HG03196 (cell line): ENCODE data around the gene CCL23.
"Not testable (repeated sequence)": the region's sequence is repeated elsewhere in the genome, so short reads cannot be mapped to it uniquely, and the experiment has no call there.

Experiments used
- ATAC-seq: cut with Tn5 transposase; IDR thresholded peaks from one replicate; pipeline ENCODE4 v1.9.1; 2021; ENCODE audit not compliant: unreplicated experiment

CCL23 gene

DNA sequence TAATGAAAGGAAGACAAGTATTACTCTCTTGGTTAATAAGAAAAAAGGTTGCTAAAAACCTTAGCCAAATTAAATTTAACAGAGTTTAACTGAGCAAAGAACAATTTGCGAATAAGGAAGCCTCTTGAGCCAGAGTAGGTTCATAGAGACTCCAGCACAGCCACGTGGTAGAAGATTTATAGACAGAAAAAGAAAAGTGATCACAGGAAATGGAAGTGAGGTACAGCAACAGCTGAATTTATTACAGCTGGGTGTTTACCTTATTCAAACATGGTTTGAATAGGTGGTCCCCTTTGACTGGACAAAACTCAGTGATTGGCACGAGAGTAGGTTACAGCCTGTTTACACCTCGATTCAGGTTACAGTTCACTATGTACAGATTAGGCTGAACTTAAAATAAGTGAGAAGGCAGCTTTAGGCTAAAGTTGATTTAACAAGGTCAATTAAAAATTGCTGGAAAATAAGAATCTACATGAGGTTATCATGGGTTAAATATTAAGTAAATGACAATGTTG, 13.1 kb downstream of the CCL23 start:
- no peak for ATAC-seq

DNA sequence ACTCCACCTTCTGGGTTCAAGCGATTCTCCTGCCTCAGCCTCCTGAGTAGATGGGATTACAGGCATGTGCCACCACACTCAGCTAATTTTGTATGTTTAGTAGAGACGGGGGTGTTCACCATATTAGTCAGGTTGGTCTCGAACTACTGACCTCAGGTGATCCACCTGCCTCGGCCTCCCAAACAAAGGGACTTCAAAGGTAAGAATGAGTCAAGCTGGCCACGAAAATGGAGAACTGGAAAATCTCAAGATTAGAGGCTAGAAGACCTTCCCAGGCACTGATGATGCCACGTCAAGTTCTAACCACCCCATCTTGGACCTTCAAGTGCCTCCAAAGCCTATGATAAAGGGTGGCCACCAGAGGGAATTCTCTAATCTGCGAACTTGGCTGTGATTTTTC, 15.1 kb downstream of the CCL23 start:
- no peak for ATAC-seq

DNA sequence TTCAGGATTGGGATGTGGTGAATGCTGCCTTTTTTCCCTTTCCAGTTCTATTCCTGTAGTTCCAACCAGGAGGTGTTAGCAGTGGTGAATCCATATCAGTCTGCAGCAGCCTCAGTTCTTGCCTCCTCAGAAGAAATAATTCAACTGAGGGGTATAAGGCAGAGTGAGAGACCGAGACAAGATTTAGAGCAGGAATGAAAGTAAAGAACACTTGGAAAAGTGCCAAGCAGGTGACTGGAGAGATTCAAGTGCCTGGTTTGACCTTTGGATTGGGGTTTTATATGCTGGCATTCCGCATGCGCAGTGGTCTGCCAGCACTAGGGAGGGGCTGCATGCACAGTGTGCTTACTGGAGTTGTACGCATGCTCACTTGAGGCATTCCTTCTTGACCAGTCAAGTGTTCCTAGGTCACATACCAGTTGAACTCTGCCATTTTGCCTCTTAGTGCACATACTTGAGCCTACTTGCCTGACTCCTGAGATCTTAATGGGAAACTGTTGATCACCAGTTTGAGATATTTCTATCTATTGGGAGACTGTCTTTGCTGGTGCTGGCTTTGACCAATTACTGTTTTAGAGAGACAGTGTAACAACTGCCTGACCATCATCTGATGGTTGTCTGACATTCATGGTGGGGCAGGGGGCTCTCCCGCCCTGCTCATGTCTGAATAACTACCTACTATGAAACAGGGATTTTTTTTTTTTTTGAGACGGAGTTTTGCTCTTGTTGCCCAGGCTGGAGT, 15.7 kb downstream of the CCL23 start:
- ATAC-seq, result no peak

DNA sequence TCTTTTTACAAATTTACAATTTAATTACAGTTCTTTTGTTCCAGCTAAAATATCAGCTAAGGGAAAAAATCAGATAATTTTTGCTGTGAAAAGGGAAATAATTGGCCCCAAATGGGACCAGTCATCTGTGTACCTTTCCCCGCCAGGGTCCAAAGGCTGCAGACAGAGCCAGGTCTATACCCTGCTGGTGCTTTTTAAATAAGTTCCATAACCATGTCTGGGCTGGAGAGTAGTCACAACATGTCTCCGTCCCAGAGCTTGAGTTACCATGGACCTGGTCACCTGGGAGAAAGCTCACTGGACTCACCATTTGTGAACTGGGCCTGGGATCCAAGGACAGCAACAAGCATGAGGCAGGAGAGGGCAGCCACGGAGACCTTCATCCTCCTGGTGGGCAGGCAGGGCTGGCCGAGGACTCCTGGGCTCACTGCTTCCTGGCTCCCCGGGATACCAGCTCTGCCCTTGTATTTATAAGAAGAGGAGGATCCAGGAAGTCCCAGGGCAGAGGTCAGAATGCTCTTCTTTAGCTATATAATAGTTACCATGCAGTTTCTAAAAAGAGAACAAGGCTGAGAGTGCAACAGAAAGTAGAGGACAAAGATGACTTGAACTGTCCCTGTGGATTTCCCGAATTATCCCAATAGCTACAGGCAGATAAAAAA, 16.5 kb downstream of the CCL23 start, which contains the start of gene CCL15:
Gene CCL15 (minus strand): TSS at position 444 of the 662 bp plus-strand sequence. CDS start 61 bp downstream, at position 383.
- ATAC-seq, result no peak

DNA sequence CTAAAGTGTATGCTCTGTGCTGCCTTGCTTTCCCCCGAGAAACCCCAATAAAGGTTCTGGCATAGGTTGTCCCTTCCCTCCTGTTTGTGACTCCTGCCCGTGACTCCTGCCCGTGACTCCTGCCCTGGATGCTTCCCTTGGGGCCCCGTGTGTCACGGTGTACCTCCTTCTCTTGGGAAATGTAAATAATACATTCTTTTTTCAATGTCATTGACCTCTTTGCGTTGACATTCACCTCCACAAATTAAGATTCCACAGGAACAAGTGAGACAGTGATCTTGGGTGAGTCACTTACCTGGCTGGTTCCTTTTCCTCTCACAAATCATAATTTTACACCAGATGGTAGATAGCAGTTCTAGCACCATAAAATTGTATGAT, 17.1 kb downstream of the CCL23 start:
- no peak for ATAC-seq

DNA sequence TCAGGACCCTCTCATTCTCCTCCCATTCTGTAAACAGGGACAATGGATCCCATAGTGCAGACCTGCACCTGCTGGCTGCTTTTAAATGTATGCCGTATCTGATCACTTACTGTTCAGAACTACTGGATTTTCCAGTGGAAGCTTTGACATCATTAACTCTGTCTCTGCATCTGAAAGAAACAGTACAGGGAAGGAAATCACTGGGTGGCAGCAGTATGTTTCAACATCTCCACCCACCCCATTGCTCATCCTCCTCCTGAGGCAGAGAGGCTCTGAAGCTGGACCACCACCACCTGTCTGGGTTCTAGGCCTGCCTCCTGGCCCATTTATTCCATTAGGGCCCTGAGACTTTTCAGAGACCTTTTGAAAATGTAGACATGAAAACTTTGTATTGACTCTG, 19.0 kb downstream of the CCL23 start:
- ATAC-seq, result no peak

DNA sequence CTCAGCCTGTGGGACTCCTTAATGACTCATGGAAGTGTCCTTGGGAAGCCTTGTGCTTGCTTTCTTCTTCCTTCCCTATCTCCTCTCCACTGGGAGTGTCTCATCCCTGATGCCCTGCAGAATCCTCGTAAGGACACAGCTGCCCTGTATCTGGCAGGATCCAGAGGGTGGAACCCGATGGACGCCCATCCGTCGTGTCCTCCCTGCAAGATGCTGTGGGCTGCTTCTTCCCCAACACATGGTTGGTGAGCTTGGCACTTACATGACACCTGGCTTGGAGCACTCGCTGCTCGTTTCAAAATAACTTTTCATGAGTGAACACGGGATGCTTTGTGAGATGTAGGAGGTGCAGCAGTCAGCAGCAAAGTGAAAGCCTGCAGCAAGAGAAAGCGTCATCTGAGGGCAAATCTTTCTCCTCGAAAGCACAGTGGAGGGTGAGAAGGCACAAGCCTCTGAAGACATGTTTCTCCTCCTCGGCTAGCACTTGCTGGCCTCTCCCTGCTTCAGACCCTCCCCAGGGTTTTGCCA, 19.7 kb downstream of the CCL23 start:
- no peak for ATAC-seq

DNA sequence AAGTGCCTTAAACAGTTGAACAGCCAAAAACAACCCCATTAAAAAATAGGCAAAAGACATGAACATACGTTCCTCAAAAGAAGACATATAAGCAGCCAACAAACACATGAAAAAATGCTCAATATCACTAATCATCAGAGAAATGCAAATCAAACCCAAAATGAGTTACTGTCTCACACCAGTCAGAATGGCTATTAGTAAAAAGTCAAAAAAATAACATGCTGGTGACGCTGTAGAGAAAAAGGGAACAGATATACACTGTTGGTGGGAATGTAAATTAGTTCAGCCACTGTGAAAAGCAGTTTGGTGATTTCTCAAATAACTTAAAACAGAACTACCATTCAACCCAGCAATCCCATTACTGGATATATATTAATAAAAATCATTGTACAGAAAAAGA, 22.4 kb downstream of the CCL23 start:
- ATAC-seq, result not testable (repeated sequence)

DNA sequence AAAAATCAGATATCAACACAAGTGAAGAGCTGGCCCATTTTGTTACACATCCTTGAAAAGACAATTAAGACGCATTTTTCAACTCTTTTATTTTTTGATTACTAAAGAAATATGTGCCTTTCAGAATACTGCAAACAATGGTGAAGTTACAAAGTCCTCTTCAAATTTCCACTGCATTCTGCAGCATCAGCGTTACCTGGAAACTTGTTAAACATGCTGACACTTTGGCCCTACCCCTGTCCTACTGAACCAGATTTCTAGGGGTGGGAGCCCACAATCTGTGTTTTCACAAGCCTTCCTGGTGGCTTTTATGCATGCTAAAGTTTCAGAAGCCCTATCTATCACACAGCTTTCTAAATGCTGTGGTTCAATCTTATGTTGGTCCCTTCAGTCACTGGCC, 26.7 kb downstream of the CCL23 start:
- no peak for ATAC-seq

DNA sequence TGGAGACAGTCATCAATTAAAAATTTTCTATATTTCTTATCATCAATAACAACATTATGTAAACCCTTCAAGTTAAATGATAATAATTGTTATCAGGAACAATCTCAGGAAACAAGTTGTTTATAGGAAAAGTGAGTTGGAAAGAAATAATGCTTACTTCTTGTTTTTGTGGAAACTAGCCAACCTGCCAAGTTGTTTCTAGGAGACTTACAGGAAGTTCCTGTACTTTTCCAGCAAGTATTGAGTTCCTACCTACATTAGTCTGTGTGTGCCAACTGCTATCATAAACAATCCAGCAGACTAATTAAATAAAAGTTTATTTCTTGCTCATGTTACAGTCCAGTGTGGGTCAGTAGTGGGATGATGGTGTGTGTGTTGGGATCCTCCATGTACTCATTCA, 29.6 kb downstream of the CCL23 start:
- ATAC-seq, result no peak

DNA sequence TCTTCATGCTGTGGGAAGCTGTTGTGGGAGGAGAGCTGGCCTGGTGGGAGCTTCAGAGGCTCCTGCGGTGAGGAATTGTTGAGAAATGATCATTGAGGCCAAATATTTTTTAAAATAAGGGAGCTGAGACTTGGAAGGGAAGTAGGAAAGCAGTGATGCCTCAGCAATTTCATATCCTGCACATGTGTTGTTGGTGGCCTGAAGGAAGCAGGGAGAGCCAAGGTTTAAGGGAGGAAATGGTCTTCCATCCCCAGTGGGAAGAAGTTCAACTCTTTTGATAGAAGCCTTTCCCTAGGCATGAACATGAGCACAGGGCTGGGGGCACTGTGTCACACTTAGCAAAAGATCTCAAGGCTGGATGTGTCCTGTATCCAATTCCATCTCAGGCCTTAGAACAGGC, 31.1 kb downstream of the CCL23 start, which contains the start of gene CCL14:
Gene CCL14 (minus strand): TSS at position 87 of the 400 bp plus-strand sequence. CDS start 80 bp downstream, at position 7.
- ATAC-seq, result no peak

DNA sequence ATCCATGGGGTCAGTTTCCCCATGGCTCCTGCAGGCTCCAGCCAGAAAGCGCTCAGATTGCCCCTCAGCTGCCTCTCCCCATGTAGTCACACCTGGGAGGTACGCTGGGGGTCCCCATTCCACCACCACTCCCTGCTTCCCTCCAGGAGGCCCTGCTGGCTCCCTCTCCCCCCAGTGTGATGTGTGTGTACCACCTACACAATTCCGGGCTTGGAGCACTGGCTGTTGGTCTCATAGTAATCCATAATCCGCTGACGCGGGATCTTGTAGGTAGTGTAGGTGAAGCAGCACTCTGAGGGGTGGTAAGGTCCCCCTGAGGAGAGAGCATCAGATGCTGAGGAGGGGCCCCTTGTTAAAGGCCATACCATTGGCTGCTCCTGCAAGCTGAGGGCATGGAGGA, 33.6 kb downstream of the CCL23 start:
- ATAC-seq, result no peak

DNA sequence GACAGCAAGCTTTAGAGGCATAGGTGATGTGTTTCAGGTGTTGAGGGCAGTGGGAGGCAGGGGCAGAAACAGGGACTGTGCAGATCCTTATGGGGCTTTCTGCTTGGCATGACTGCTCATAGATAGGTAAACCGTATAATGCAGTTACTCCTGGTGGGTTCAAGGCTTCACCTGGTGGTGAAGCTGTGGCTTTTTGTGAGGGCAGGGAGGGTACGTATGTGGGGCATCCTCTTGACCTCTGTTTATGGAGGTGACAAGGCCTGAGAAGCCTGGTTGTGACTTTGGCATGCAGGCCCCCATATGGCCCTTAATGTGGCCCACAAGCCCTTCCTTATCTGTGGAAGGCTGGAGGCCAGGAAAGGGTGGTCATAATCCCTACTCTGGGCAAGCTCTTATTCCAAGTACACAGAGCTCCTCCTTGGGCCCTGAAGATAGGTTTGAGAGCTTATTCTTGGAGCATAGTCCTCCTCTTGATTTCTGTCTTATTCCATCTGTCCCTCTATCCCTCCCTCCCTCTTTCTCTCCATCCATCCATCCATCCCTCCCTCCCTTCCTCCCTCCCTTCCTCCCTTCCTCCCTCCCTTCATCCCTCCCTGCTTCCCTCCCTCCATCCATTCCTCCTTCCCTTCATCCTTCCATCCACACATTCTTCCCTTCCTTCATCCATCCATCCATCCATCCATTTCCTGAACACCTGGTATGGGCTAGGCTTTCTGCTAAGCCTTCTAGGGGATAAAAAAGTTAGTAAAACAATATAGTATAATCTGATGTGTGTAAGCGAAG, 35.2 kb downstream of the CCL23 start:
- ATAC-seq, result no peak

DNA sequence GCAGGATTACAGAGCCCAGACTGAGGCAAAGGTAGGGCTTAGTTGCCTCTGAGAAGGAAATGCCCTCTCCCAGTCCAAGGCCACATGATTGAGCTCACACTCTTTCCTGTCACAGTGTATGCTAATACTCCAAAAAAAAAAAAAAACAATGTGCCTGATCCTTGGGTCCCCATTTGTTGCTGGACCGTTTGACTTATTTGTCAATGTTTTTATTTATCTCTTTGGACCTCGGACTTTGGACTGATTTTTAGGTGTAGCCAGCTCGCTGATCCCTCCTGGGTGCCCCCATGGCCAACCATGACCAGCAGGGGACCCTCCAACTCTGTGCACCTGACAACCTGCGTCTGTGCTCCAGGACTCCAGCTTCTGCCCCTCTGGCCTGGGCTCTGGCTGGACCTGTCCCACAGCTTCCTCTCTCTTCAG, 35.9 kb downstream of the CCL23 start:
- no peak for ATAC-seq

DNA sequence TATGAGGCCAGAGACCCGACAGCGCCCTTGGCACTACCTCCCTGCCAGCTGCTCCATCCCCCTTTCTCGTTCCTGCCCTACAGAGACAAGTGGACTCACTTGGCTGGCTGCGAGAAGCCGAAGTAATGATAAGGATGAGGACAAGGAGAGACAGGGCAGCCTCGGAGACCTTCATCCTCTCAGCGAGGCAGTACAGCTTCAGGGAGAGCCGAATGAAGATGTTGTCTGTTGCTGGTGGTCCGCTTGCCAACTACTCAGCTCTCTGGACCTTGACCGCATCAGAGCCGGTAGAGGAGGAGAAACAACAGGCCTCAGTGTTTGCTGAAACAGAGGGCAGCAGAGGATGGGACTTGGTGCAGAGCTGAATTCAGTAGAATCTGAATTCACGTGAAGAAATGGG, 36.5 kb downstream of the CCL23 start, which contains the start of gene CCL16:
Gene CCL16 (minus strand): TSS at position 252 of the 400 bp plus-strand sequence. CDS start 77 bp downstream, at position 175.
- ATAC-seq, result no peak

DNA sequence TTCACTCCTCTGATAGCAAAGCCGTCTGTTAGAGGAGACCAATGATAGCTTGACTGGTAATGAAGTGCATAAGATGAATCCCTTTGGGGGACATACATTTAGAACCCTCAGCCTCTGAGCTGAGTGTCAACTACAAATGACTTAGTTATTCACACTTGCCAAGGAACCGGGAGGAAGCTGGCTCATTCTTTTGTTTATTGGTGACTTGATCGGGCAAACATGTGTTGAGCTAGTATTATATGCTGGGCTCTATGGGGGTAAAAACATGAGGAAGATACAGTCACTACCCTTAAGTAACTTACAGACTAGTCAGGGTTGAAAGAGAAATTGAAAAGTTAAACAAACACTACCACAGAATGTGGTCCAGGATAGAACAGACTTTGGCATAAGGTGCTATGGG, 39.4 kb downstream of the CCL23 start:
- ATAC-seq, result no peak

DNA sequence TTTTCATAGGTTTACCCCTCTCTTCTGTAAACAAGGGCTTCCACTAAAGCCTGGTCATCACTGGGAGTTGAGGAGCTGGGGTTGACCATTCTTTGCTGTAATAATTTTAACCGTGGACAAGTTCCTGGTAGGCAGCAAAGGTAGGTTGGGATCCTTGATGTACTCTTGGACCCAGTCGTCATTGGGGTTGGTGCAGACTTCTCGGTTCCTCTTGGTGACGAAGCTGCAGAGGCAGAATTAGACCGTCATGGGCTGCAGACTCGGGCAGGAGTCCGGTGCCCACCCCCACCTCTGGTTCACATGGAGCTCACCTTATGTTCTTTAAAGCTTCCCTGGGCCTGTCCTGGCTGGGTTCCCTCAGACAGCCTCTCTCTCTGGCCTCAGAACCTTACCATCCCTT, 40.3 kb downstream of the CCL23 start:
- no peak for ATAC-seq

DNA sequence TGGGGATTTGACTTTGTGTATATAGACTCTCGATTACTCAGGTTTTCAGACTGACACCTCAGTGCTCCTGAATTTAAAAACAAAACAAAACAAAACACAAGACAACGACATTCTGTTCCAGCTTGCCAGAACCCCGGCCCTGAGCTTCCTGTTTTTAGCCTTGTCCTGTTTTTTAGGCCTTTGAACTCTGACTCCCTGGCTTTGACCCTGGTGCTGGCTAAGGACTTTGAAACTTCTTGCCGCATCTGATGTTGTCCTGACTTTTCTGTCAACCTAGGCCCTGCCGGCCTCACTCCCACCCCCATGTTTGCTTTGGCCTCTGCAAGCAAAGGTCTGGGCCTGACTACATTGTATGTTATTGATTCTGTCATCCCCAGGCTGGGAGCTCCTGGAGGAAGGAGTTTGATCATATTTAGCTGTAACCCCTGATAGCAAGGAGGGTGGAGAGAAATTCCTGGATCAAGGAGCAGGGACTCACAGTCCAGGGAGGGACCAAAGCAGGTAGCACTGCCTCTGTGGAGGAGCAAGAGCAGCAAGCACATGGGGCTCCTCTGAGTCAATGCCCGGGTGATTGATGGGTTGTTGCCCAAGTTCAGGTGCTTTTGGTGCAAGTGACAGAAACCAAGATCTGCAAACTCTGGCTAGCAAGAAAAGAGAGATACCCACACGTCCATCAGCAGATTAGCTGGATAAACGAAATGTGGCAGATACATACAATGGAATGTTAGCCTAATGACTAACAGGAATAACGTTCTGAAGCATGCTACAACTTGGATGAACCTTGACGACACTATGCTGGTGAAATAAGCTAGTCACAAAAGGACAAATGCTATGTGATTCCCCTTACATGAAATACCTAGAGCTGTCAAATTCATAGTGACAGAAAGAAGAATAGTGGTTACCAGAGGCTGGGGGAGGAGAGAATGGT, 44.2 kb downstream of the CCL23 start:
- ATAC-seq, result no peak

DNA sequence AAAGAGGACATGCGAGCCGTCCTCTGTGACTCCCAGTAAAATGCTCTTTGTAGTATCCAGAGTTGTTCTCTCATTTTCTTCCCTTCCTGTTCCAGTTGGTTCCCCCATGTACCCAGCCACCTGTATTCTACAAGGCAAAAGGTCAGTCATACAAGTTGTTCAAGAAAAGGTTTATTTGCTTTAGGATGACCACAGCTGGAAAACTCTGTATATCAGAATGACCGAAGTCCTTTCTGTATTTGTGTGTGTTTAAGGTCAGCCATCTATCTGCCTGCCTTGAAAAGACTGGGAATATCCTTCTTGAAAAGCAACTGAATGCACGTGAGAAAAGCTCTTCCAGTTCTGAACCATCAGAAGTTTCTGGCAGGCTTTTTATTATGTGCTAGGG, 44.8 kb downstream of the CCL23 start:
- no peak for ATAC-seq

DNA sequence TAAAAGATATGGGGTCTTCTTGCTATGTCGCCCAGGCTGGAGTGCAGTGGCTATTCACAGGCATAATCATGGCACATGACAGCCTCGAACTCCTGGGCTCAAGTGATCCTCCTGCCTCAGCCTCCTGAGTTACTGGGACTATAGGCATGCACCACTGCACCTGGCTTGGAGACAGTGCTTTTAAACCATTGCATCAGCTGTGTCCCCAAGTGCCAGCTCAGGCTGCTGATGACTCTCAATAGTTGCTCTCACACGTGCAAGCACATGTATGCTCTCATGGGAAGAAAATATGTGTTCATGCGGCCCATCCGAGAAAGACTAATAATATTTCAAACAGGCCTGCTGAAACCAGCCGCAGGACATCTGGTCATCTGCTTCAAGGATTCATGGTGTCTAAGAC, 45.2 kb downstream of the CCL23 start:
- no peak for ATAC-seq
